HepG2 (cell line): ENCODE results near the gene SLC10A1. TPM values are rescaled to one million over a fixed set of nuclear protein-coding genes. Genes with fewer than 3 reads are reported as not detected.
A peak's percentile ranks its signal among the peaks of the same experiment; 100 is the strongest.

Experiments
- ARID4A ChIP-seq: sonication (generic); formaldehyde crosslinking; IDR thresholded peaks from 2 replicates; pipeline ENCODE4 v1.5.0; 2020; ENCODE audit warnings: mild to moderate bottlenecking, missing genetic modification reagents, borderline replicate concordance
- GZF1 ChIP-seq: sonication (generic); formaldehyde crosslinking; IDR thresholded peaks from 2 replicates; pipeline ENCODE4 v1.5.1; 2020; ENCODE audit warnings: mild to moderate bottlenecking, missing genetic modification reagents
- HDAC1 ChIP-seq: sonication (generic); formaldehyde crosslinking; IDR thresholded peaks from 2 replicates; pipeline ENCODE4 v1.5.1; 2020; ENCODE audit warnings: mild to moderate bottlenecking, missing genetic modification reagents
- KDM5A ChIP-seq: fragments of 200-600 bp; sonication (generic); IDR thresholded peaks from 2 replicates; pipeline ENCODE4 v1.7.0; 2018; ENCODE audit warnings: antibody characterized with exemption, mild to moderate bottlenecking, low read length, borderline replicate concordance
- MED8 ChIP-seq: sonication (generic); formaldehyde crosslinking; IDR thresholded peaks from 2 replicates; pipeline ENCODE4 v1.8.1; 2023; ENCODE audit warnings: mild to moderate bottlenecking, missing genetic modification reagents; ENCODE audit not compliant: insufficient replicate concordance
- MEIS1 ChIP-seq: sonication (generic); formaldehyde crosslinking; IDR thresholded peaks from 2 replicates; pipeline ENCODE4 v1.9.0; 2021; ENCODE audit warnings: mild to moderate bottlenecking, missing genetic modification reagents, moderate library complexity, borderline replicate concordance
- MIXL1 ChIP-seq: IDR thresholded peaks from 2 replicates; pipeline ENCODE4 v1.6.1; 2016
- MLLT10 ChIP-seq: sonication (generic); formaldehyde crosslinking; IDR thresholded peaks from 2 replicates; pipeline ENCODE4 v1.4.0; 2020; ENCODE audit warnings: missing genetic modification reagents
- NFYB ChIP-seq: sonication (generic); formaldehyde crosslinking; IDR thresholded peaks from 2 replicates; pipeline ENCODE4 v1.4.0; 2020; ENCODE audit warnings: missing genetic modification reagents
- NKX3-1 ChIP-seq: sonication (generic); formaldehyde crosslinking; IDR thresholded peaks from 2 replicates; pipeline ENCODE4 v1.5.0; 2020; ENCODE audit warnings: missing genetic modification reagents
- REXO4 ChIP-seq: sonication (generic); formaldehyde crosslinking; IDR thresholded peaks from 2 replicates; pipeline ENCODE4 v1.8.0; 2022; ENCODE audit warnings: missing genetic modification reagents, mild to moderate bottlenecking, borderline replicate concordance
- SOX5 ChIP-seq: IDR thresholded peaks from 2 replicates; pipeline ENCODE4 v1.6.1; 2016; ENCODE audit warnings: borderline replicate concordance
- SYNCRIP ChIP-seq: fragments of 200-400 bp; formaldehyde crosslinking; IDR thresholded peaks from 2 replicates; pipeline ENCODE4 v1.6.1; 2018; ENCODE audit warnings: mild to moderate bottlenecking, low read depth, low read length; ENCODE audit not compliant: insufficient read depth
- THYN1 ChIP-seq: sonication (generic); formaldehyde crosslinking; IDR thresholded peaks from 2 replicates; pipeline ENCODE4 v1.8.1; 2023; ENCODE audit warnings: low read depth, mild to moderate bottlenecking, moderate library complexity, missing genetic modification reagents, borderline replicate concordance
- TMF1 ChIP-seq: sonication (generic); formaldehyde crosslinking; IDR thresholded peaks from 2 replicates; pipeline ENCODE4 v1.8.1; 2022; ENCODE audit warnings: low read depth, missing genetic modification reagents
- ZBTB37 ChIP-seq: sonication (generic); formaldehyde crosslinking; IDR thresholded peaks from 2 replicates; pipeline ENCODE4 v1.4.0; 2020; ENCODE audit warnings: mild to moderate bottlenecking, missing genetic modification reagents
- ZEB1 ChIP-seq: IDR thresholded peaks from 2 replicates; pipeline ENCODE4 v1.6.1; 2012; ENCODE audit warnings: mild to moderate bottlenecking, low read depth, inconsistent platforms; ENCODE audit not compliant: insufficient replicate concordance
- ZNF160 ChIP-seq: sonication (generic); formaldehyde crosslinking; IDR thresholded peaks from 2 replicates; pipeline ENCODE4 v1.8.0; 2022; ENCODE audit warnings: mild to moderate bottlenecking, inconsistent platforms, missing genetic modification reagents
- ZNF180 ChIP-seq: sonication (generic); formaldehyde crosslinking; IDR thresholded peaks from 2 replicates; pipeline ENCODE4 v1.4.0; 2020; ENCODE audit warnings: low read depth, missing genetic modification reagents, borderline replicate concordance
- ZNF678 ChIP-seq: sonication (generic); formaldehyde crosslinking; IDR thresholded peaks from 2 replicates; pipeline ENCODE4 v1.4.0; 2020; ENCODE audit warnings: mild to moderate bottlenecking, missing genetic modification reagents
- polyA plus RNA-seq, 8 experiments: library from polyadenylated mRNA; depleted of rRNA in 3 of 8; stranded (reverse) in 7 of 8; unstranded in 1 of 8; fragments of >200 nt; fragmentation: Illumina TruSeq in 4 of 8; extraction: Trizol in 4 of 8; gene quantifications; 2 replicates each; pipeline versions ENCODE4 v1.2.1 to v1.2.3, GENCODE V29; 2011 to 2016; ENCODE audit warnings: low read depth in 4 of 8, missing spikeins in 1 of 8, mixed read lengths in 1 of 8; ENCODE audit not compliant: insufficient read depth in 1 of 8
- total RNA-seq, 5 experiments: library from RNA; depleted of rRNA; stranded (reverse); fragments of >200 nt; fragmentation: Illumina TruSeq; extraction: Trizol; gene quantifications; 2 replicates each; pipeline ENCODE4 v1.2.3, GENCODE V29; 2016; ENCODE audit warnings: low read depth in 1 of 5
- TF ChIP-seq, protein P1 (sequence below): sonication (generic); formaldehyde crosslinking; conservative IDR thresholded peaks from 2 replicates; pipeline ENCODE4 v1.5.0; 2020; ENCODE audit warnings: missing genetic modification reagents
- TF ChIP-seq, protein P2 (sequence below): sonication (generic); formaldehyde crosslinking; IDR thresholded peaks from 2 replicates; pipeline ENCODE4 v1.4.0; 2020; ENCODE audit warnings: mild to moderate bottlenecking, missing genetic modification reagents
- TF ChIP-seq, protein P3 (sequence below): IDR thresholded peaks from 2 replicates; pipeline ENCODE4 v1.6.1; 2016; ENCODE audit warnings: missing compliant biosample characterization, missing genetic modification reagents, borderline replicate concordance

The SLC10A1 gene
- total and polyA plus RNA-seq, 2 of the 13 experiments (the other 11 are each of a cell fraction or from before 2014, with no cell fraction given) = 0.17 TPM; not detected in 1

DNA sequence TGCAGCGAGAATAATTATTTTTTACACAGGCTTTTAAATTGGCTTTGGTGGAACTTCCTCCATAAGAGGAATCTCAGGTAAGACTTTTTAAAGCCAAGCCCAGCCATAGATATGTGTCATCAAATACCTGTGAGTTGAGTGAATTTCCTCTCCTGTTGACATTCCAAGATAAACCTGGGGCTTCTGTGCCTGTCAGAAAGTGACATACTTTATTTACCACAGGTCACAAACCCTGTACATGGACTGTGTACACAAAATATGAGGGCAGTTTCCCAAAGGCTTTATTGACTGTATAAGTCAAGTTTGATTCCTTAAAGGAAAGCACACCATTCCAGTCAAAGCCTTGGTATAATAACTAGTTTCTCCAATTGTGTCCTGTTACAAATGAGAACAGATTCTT is 56.0 kb downstream of the SLC10A1 start (continued):
- no peak for TF ChIP-seq NKX3-1
- no peak for TF ChIP-seq MIXL1
- no peak for TF ChIP-seq ZNF160
- TF ChIP-seq ARID4A (CRISPR knock-in tag) = no peak; the same call in 1 of the 2 replicates
- TF ChIP-seq, protein P1, sequence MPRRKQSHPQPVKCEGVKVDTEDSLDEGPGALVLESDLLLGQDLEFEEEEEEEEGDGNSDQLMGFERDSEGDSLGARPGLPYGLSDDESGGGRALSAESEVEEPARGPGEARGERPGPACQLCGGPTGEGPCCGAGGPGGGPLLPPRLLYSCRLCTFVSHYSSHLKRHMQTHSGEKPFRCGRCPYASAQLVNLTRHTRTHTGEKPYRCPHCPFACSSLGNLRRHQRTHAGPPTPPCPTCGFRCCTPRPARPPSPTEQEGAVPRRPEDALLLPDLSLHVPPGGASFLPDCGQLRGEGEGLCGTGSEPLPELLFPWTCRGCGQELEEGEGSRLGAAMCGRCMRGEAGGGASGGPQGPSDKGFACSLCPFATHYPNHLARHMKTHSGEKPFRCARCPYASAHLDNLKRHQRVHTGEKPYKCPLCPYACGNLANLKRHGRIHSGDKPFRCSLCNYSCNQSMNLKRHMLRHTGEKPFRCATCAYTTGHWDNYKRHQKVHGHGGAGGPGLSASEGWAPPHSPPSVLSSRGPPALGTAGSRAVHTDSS (CRISPR knock-in tag) = no peak
- TF ChIP-seq MED8 = no peak
- TF ChIP-seq MLLT10 = no peak
- TF ChIP-seq, protein P2, sequence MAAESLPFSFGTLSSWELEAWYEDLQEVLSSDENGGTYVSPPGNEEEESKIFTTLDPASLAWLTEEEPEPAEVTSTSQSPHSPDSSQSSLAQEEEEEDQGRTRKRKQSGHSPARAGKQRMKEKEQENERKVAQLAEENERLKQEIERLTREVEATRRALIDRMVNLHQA (CRISPR knock-in tag) = no peak
- no peak for TF ChIP-seq GZF1 (CRISPR knock-in tag)
- TF ChIP-seq, protein P3, sequence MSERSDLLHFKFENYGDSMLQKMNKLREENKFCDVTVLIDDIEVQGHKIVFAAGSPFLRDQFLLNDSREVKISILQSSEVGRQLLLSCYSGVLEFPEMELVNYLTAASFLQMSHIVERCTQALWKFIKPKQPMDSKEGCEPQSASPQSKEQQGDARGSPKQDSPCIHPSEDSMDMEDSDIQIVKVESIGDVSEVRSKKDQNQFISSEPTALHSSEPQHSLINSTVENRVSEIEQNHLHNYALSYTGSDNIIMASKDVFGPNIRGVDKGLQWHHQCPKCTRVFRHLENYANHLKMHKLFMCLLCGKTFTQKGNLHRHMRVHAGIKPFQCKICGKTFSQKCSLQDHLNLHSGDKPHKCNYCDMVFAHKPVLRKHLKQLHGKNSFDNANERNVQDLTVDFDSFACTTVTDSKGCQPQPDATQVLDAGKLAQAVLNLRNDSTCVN = no peak
- TF ChIP-seq KDM5A = no peak
- TF ChIP-seq ZNF678 (CRISPR knock-in tag) = no peak
- 0 out of 2 replicates have a peak, but pooled peaks have one; percentile 48 for TF ChIP-seq MEIS1 (CRISPR knock-in tag)
- no peak for TF ChIP-seq SYNCRIP
- no peak for TF ChIP-seq THYN1 (CRISPR knock-in tag)
- TF ChIP-seq ZNF180 = no peak
- TF ChIP-seq NFYB (CRISPR knock-in tag) = no peak
- no peak for TF ChIP-seq ZBTB37 (CRISPR knock-in tag)
- TF ChIP-seq ZEB1 = peak; percentile 95
- no peak for TF ChIP-seq TMF1 (CRISPR knock-in tag)
- TF ChIP-seq SOX5 (CRISPR knock-in tag) = peak; percentile 52; the same call in 1 of the 2 replicates
- no peak for TF ChIP-seq REXO4 (CRISPR knock-in tag)
- 0 out of 2 replicates have a peak, but pooled peaks have one; percentile 36 for TF ChIP-seq HDAC1 (CRISPR knock-in tag)
